CD14-positive monocyte (primary cell): ENCODE data around the gene AGBL5. TPM values are rescaled to one million over a fixed set of nuclear protein-coding genes. Genes with fewer than 3 reads are reported as not detected.

Experiments used
- DNase-seq, 3 donors: peaks; one replicate each; pipeline ENCODE4 v3.0.0-alpha.2; 2011 to 2022
- H2AFZ ChIP-seq: 2 replicates; pipeline ENCODE4 v1.6.0; 2012; ENCODE audit warnings: mild to moderate bottlenecking, low read depth, low read length, inconsistent platforms; ENCODE audit not compliant: insufficient read depth, poor library complexity, severe bottlenecking
- H3K27ac ChIP-seq, 2 donors: 1 replicate in 1 of 2; 2 replicates in 1 of 2; pipeline ENCODE4 v1.5.1; 2012 to 2013; ENCODE audit warnings: low read length in 2 of 2, control low read depth in 1 of 2, inconsistent platforms in 1 of 2, low read depth in 1 of 2, mild to moderate bottlenecking in 1 of 2
- H3K27me3 ChIP-seq, 2 donors: one replicate each; pipeline versions ENCODE4 v1.6.0 to v1.6.1; 2011 to 2013; ENCODE audit warnings: low read length in 2 of 2; ENCODE audit not compliant: control insufficient read depth in 2 of 2, insufficient read depth in 2 of 2
- H3K36me3 ChIP-seq, 2 donors: replicated peaks in 1 of 2; 1 replicate in 1 of 2; 2 replicates in 1 of 2; pipeline versions ENCODE4 v1.5.1 to v1.6.1; 2012 to 2013; ENCODE audit warnings: low read length in 2 of 2, control low read depth in 1 of 2, inconsistent platforms in 1 of 2, mild to moderate bottlenecking in 1 of 2; ENCODE audit not compliant: insufficient read depth in 2 of 2, control insufficient read depth in 1 of 2
- H3K4me1 ChIP-seq, 2 donors: 1 replicate in 1 of 2; 2 replicates in 1 of 2; pipeline versions ENCODE4 v1.5.1 to v1.6.1; 2012 to 2013; ENCODE audit warnings: low read length in 2 of 2, control low read depth in 1 of 2, inconsistent platforms in 1 of 2, mild to moderate bottlenecking in 1 of 2, moderate library complexity in 1 of 2; ENCODE audit not compliant: insufficient read depth in 2 of 2, control insufficient read depth in 1 of 2
- H3K4me2 ChIP-seq: replicated peaks from 2 replicates; pipeline ENCODE3; 2012; ENCODE audit warnings: low read length, moderate library complexity, mild to moderate bottlenecking; ENCODE audit not compliant: poor library complexity, severe bottlenecking; ENCODE audit errors: extremely low read depth
- H3K4me3 ChIP-seq, 3 experiments: fragments of 200-600 bp in 1 of 3; sonication (generic) in 1 of 3; replicated peaks in 1 of 3; 1 replicate in 2 of 3; 2 replicates in 1 of 3; pipeline ENCODE4 v1.5.1; 2011 to 2013; ENCODE audit warnings: low read length in 3 of 3, mild to moderate bottlenecking in 3 of 3, control low read depth in 2 of 3, low read depth in 2 of 3, inconsistent platforms in 1 of 3, moderate library complexity in 1 of 3
- H3K79me2 ChIP-seq: 2 replicates; pipeline ENCODE4 v1.6.0; 2012; ENCODE audit warnings: mild to moderate bottlenecking, control low read depth, inconsistent platforms, low read length, moderate library complexity; ENCODE audit not compliant: insufficient read depth
- H3K9ac ChIP-seq: 2 replicates; pipeline ENCODE4 v1.6.0; 2017; ENCODE audit warnings: low read length, mild to moderate bottlenecking; ENCODE audit not compliant: insufficient read depth, poor library complexity, severe bottlenecking
- H3K9me3 ChIP-seq, 2 donors: replicated peaks in 1 of 2; 1 replicate in 1 of 2; 2 replicates in 1 of 2; pipeline versions ENCODE4 v1.5.1 to v1.6.1; 2012 to 2013; ENCODE audit warnings: low read length in 2 of 2, control low read depth in 1 of 2; ENCODE audit not compliant: control insufficient read depth in 1 of 2, insufficient read depth in 1 of 2
- H4K20me1 ChIP-seq: 2 replicates; pipeline ENCODE4 v1.6.0; 2012; ENCODE audit warnings: mild to moderate bottlenecking, low read length, control low read depth, moderate library complexity; ENCODE audit not compliant: insufficient read depth
- H3K27ac Mint-ChIP-seq, 7 donors: one replicate each; pipeline ENCODE4 v1.8.0; 2020; ENCODE audit warnings: mild to moderate bottlenecking in 7 of 7, mixed read lengths in 7 of 7, moderate library complexity in 6 of 7, inconsistent platforms in 2 of 7
- H3K27me3 Mint-ChIP-seq, 3 donors: one replicate each; pipeline ENCODE4 v1.8.0; 2021 to 2022; ENCODE audit warnings: low read depth in 3 of 3, mild to moderate bottlenecking in 3 of 3, mixed read lengths in 3 of 3, moderate library complexity in 3 of 3, inconsistent platforms in 1 of 3
- H3K36me3 Mint-ChIP-seq, 2 donors: one replicate each; pipeline ENCODE4 v1.8.0; 2020; ENCODE audit warnings: mixed read lengths in 2 of 2, inconsistent platforms in 1 of 2, mild to moderate bottlenecking in 1 of 2
- H3K4me1 Mint-ChIP-seq: one replicate; pipeline ENCODE4 v1.8.0; 2020; ENCODE audit warnings: mild to moderate bottlenecking, mixed read lengths
- H3K4me3 Mint-ChIP-seq, 2 donors: one replicate each; pipeline ENCODE4 v1.8.0; 2020; ENCODE audit warnings: mild to moderate bottlenecking in 2 of 2, mixed read lengths in 2 of 2, moderate library complexity in 1 of 2
- H3K9me3 Mint-ChIP-seq, 7 donors: one replicate each; pipeline ENCODE4 v1.8.0; 2020 to 2022; ENCODE audit warnings: mixed read lengths in 7 of 7, mild to moderate bottlenecking in 6 of 7, moderate library complexity in 6 of 7, inconsistent platforms in 2 of 7
- WGBS: methylation state at CpG from one replicate; pipeline ENCODE4 v1.1.5; 2013; ENCODE audit warnings: missing lambda C conversion rate; ENCODE audit not compliant: insufficient coverage; 5-methylcytosine and 5-hydroxymethylcytosine counted together
- intact Hi-C, 2 donors: fragments of 100-400 bp; cut with micrococcal nuclease; formaldehyde crosslinking; loops; one replicate each; pipeline versions ENCODE4 v1.15.0 to v1.15.1; 2023
- polyA plus RNA-seq, 3 donors: library from polyadenylated mRNA; depleted of rRNA in 1 of 3; unstranded in 2 of 3; stranded (reverse) in 1 of 3; fragments of 300-500 nt in 2 of 3; fragments of >200 nt in 1 of 3; fragmentation: Illumina TruSeq in 2 of 3; gene quantifications; 1 replicate in 2 of 3; 2 replicates in 1 of 3; pipeline ENCODE4 v1.2.3, GENCODE V29; 2012 to 2021
- TF ChIP-seq, protein P1 (sequence below): fragments of 200-600 bp; IDR thresholded peaks from one replicate; pipeline ENCODE4 v1.8.0; 2022; ENCODE audit warnings: antibody characterized with exemption, mild to moderate bottlenecking

Gene AGBL5
- polyA plus RNA-seq, 3 donors, result 4.4 to 4.8 (median 4.6) TPM

DNA sequence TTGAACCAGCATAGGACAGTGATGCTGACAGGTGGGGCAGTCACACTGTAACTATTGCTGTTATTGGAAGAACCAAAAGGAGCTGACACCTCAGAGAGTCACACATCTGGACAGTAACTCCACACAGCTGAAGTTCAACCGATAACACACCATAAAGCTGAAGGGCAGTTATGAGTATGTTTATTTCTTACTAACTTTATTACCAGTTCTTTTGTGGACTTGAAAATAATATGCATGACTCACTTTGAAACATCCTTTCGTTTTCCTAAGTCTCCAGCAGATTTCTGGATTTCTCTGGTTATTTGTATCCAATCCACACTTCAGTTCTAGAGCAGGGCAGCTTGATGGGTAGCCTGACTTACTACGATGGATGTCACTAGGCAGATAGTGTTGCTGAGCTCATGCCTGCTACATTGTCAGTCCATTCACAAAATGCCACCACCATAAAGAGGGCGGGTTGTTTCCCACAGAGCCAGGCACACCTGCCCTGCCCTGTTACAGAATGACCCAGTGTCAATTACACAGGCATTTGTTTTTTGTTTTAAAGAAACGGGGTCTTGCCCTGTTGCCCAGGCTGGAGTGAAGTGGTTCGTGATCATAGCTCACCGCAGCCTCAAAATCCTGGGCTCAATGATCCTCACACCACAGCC lies 8.4 kb upstream of the AGBL5 start:
- H4K20me1 ChIP-seq, result no peaks in the 10 kb centered on the region
- H3K4me3 ChIP-seq, result no peak overlapping the region
- peaks cover 42 to 52% of the 10 kb centered on the region in 2 donors for H3K36me3 ChIP-seq
- TF ChIP-seq, protein P1, sequence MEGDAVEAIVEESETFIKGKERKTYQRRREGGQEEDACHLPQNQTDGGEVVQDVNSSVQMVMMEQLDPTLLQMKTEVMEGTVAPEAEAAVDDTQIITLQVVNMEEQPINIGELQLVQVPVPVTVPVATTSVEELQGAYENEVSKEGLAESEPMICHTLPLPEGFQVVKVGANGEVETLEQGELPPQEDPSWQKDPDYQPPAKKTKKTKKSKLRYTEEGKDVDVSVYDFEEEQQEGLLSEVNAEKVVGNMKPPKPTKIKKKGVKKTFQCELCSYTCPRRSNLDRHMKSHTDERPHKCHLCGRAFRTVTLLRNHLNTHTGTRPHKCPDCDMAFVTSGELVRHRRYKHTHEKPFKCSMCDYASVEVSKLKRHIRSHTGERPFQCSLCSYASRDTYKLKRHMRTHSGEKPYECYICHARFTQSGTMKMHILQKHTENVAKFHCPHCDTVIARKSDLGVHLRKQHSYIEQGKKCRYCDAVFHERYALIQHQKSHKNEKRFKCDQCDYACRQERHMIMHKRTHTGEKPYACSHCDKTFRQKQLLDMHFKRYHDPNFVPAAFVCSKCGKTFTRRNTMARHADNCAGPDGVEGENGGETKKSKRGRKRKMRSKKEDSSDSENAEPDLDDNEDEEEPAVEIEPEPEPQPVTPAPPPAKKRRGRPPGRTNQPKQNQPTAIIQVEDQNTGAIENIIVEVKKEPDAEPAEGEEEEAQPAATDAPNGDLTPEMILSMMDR, result no peak
- no peaks in the 10 kb centered on the region for H3K27me3 Mint-ChIP-seq
- intact Hi-C loops, result no loop called here
- no peak overlapping the region for H2AFZ ChIP-seq
- WGBS, result 93% methylated on average over 3 of the region's 7 CpGs
- DNase-seq, result no peak
- no peaks in the 10 kb centered on the region for H3K4me1 ChIP-seq
- H3K9me3 ChIP-seq, result no peaks in the 10 kb centered on the region
- H3K27ac ChIP-seq, result no peak overlapping the region
- H3K79me2 ChIP-seq, result no peaks in the 10 kb centered on the region
- H3K4me1 Mint-ChIP-seq, result no peaks in the 10 kb centered on the region
- H3K4me2 ChIP-seq, result no peak overlapping the region
- no peak overlapping the region for H3K27ac Mint-ChIP-seq
- peaks cover 44 to 50% of the 10 kb centered on the region in 2 donors for H3K36me3 Mint-ChIP-seq
- H3K27me3 ChIP-seq, result no peaks in the 10 kb centered on the region
- H3K9me3 Mint-ChIP-seq, result no peaks in the 10 kb centered on the region
- H3K4me3 Mint-ChIP-seq, result no peak overlapping the region
- no peak overlapping the region for H3K9ac ChIP-seq

DNA sequence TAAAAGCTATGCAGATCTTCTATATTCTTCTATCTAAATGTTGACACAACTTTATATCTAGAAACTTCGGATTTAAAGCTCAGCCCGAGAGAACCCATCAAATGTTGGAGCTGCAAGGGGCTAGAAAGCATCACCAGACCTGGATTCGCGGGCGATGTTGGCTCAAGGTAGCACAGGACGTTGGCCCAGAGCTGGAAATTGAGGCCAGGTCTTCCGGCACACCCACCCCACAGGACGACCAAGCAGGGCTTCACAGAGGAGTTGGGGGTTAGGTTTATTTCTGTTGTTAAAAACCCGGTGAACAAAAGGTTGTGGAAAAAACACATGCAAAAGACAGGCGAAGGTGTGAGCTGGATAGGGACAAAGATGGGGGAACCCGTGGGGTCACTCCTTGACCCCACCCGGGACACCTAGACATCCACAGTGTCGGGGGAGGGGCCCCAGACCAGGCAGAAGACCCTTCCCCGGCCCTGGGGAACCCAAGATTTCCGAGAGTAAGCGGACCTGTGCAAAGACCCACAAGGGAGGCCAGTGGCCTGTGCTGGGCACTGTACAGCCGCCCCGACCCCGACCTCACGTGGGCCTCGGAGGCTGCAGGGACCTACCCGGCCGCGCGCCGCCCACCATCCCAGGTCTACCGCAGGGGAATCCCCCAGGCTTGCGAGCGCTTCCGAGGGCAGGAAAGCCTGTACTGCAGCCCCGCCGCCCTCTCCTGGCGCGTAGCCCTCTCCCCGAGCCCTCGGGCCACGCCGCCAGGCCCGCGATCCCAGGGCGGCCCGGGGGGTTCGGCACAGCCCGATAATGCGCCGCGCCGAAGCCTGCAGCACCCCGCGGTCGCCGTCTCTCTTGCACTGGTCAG lies 1.8 kb upstream of the AGBL5 start:
- intact Hi-C loops, result loop anchor here (5.0 kb wide), 1 partner anchor 38 kb away; the partner anchor contains the start of gene KHK (in 2 of the 2)
- no peaks in the 10 kb centered on the region for H3K79me2 ChIP-seq
- no peaks in the 10 kb centered on the region for H4K20me1 ChIP-seq
- peaks cover 0 to 9% of the 10 kb centered on the region in 2 donors for H3K36me3 Mint-ChIP-seq
- peaks cover 0 to 6% of the 10 kb centered on the region in 2 donors for H3K27me3 ChIP-seq
- peak overlapping the region; percentile 97 for H3K4me3 Mint-ChIP-seq
- peaks cover 19 to 30% of the 10 kb centered on the region in 2 donors for H3K4me1 ChIP-seq
- no peaks in the 10 kb centered on the region for H3K9me3 Mint-ChIP-seq
- peaks cover 5 to 15% (median 12%) of the 10 kb centered on the region in 3 donors for H3K27me3 Mint-ChIP-seq
- peak overlapping the region; percentile 59 to 85 (median 64) for H3K4me3 ChIP-seq
- peaks cover 0 to 6% of the 10 kb centered on the region in 2 donors for H3K36me3 ChIP-seq
- peak in 2 of 3 donors; percentile 9 to 43 for DNase-seq
- TF ChIP-seq, protein P1, result no peak
- H3K27ac ChIP-seq, result no peak overlapping the region
- H3K4me2 ChIP-seq, result peak overlapping the region; percentile 90
- 7% methylated on average over 47 of the region's 52 CpGs for WGBS
- H3K9me3 ChIP-seq, result no peaks in the 10 kb centered on the region
- peak overlapping the region in 4 of 7 donors; percentile 14 to 95 (median 31) for H3K27ac Mint-ChIP-seq
- H2AFZ ChIP-seq, result peak overlapping the region; percentile 97
- peaks cover 19% of the 10 kb centered on the region for H3K4me1 Mint-ChIP-seq
- peak overlapping the region; percentile 67 for H3K9ac ChIP-seq
